GM12873 (cell line): ENCODE measurements around the gene UBN1.

Source experiments
- TF ChIP-seq, protein P1 (sequence below): IDR thresholded peaks from 2 replicates; pipeline ENCODE4 v1.5.1; 2012; ENCODE audit warnings: low read depth, mild to moderate bottlenecking, moderate library complexity, low read length, control low read depth; ENCODE audit not compliant: insufficient read depth; ENCODE audit errors: missing control alignments

Gene UBN1

GRCh38 chr16:4880006-4880580 is 32.8 kb downstream of the UBN1 start:
- TF ChIP-seq, protein P1, sequence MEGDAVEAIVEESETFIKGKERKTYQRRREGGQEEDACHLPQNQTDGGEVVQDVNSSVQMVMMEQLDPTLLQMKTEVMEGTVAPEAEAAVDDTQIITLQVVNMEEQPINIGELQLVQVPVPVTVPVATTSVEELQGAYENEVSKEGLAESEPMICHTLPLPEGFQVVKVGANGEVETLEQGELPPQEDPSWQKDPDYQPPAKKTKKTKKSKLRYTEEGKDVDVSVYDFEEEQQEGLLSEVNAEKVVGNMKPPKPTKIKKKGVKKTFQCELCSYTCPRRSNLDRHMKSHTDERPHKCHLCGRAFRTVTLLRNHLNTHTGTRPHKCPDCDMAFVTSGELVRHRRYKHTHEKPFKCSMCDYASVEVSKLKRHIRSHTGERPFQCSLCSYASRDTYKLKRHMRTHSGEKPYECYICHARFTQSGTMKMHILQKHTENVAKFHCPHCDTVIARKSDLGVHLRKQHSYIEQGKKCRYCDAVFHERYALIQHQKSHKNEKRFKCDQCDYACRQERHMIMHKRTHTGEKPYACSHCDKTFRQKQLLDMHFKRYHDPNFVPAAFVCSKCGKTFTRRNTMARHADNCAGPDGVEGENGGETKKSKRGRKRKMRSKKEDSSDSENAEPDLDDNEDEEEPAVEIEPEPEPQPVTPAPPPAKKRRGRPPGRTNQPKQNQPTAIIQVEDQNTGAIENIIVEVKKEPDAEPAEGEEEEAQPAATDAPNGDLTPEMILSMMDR = no peak

GRCh38 chr16:4882000-4882632 is 34.8 kb downstream of the UBN1 start:
- TF ChIP-seq, protein P1 = no peak

DNA sequence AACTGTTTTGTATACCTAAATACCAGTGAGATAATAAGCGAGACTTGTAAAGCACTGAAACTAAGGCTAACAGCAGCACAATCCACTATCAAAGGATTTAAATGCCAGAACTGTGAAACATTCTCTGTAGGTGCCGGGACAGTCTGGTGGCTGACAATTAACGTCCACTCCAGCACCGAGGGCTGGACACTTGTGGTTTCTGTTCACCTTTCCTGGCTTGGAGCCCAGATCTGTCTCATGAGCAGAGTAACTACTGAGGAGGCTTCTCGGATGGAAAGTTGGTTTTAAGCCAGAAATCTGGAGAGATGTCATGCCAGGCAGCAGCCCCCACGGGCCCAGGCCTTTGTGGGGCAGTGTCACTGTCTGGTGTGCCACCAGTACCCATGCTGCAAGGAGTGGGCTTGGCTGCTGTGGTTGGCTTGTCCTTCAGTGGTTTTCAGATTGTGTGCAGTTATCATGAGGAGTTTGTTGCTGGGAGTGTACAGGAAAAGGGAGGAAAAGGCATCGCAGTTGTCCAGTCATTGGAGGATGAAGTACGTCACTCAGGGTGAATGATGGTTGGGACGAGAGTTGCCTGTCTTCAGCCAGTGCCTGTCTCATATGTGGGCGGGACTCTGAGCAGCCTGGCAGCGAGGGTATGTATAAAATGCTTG is 35.5 kb downstream of the UBN1 start:
- TF ChIP-seq, protein P1 = no peak

GRCh38 chr16:4883501-4883900 is 36.2 kb downstream of the UBN1 start:
- TF ChIP-seq, protein P1 = no peak

DNA sequence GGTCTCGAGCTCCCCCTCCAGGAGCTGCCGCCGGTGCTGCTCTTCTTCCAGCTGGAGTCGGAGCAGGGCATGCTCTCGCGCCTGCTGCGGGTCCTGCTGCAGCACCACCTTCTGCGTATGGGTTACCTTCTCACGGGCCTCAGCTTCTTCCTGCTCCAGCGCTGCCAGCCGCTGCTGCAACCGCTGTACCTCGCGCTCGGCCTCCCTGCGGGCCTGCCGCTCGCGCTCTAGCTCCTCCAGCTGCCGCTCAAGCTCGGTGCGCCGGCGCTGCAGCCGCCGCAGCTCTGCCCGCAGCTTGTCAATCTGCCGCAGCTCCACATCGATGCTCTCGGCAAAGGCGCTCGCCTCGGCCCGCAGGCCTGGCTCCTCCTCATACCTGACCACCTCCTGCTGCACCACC is 36.9 kb downstream of the UBN1 start:
- TF ChIP-seq, protein P1 = no peak

DNA sequence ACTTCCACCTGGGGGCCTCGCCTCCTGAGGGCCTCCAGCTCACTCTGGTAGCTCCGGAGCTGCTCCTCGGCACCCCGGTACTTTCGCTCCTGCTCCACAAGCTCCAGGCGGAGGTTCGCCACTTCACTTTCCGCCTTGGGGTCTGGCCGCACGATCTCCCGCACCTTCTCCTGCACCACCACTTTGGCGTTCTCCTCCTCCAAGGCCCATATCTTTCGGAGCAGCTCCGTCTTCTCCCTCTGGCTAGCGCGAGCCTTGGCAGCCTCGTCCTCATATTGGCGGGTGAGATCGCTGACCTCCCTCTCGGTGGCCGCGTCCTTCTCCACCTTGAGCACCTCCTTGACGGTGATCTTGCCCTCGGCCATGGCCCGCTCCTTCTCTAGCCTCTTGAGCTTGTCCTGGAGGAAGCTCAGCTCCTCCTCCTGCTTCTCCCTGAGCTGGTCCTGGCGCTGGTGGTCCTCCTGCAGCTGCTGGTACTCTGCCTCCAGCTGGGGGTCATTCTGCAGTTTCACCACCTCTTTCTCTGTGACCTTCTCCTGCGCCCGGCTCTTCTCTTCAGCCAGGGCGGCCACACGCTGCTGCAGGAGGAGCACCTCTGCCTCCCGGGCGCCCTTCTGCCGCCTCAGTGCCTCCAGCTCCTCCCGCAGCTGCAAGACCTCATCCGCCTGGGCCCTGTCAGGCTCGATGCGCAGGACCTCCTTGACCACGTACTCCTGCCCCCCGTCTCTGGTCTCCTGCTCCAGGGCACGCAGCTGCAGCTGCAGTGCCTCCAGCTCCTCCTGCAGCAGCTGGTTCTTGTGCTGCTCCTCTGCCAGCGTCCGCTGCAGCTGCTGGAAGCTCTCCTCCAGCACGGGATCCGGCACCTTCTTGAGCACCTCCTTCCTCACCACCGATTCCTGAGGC is 37.9 kb downstream of the UBN1 start:
- TF ChIP-seq, protein P1 = no peak

DNA sequence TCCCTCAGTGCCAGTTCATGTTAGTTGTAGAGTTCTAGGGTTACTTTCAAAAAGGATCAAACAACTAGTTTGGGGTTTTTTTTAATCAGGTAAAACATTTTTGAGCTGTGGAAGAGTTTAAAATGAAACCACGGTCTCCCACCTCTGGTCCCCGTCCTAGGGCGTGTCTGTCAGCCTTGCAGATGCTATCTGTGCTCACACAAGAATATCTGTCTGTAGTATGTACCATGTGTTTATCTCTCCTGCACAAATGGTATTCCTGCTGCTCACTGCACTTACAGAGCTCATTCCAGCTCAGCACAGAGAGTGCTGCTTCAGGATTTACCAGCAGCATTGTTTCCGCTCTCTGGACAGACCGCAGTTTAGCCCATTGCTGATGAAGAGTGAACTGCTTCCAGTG is 38.9 kb downstream of the UBN1 start:
- TF ChIP-seq, protein P1 = no peak
